Measurements from ENCODE around the gene WIPF1. TPM values are rescaled to one million over a fixed set of nuclear protein-coding genes. Genes with fewer than 3 reads are reported as not detected.

WIPF1 gene
- total RNA-seq, 4 donors from 2014 or later = 2.2 to 17.5 (median 6.0) TPM

DNA sequence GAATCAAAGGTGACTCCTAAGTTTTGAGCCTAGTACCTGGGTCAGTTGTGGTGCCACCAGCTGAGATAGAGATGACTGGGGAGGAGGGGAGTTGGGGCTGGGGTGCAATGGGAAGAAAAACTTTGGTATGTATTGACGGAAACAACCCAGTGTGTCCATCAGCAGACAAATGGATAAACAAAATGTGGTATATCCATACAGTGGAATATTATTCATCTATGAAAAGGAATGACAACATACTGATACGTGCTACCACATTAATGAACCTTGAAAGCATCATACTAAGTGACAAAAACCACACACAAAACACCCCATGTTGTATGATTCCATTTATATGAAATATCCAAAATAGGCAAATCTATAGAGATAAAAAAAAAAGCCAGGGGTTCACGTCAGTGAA, 69.6 kb downstream of the WIPF1 start:
- TF ChIP-seq, protein P1, sequence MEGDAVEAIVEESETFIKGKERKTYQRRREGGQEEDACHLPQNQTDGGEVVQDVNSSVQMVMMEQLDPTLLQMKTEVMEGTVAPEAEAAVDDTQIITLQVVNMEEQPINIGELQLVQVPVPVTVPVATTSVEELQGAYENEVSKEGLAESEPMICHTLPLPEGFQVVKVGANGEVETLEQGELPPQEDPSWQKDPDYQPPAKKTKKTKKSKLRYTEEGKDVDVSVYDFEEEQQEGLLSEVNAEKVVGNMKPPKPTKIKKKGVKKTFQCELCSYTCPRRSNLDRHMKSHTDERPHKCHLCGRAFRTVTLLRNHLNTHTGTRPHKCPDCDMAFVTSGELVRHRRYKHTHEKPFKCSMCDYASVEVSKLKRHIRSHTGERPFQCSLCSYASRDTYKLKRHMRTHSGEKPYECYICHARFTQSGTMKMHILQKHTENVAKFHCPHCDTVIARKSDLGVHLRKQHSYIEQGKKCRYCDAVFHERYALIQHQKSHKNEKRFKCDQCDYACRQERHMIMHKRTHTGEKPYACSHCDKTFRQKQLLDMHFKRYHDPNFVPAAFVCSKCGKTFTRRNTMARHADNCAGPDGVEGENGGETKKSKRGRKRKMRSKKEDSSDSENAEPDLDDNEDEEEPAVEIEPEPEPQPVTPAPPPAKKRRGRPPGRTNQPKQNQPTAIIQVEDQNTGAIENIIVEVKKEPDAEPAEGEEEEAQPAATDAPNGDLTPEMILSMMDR (IDR thresholded peaks at IDR 0.05) = no peak
- no peak for TF ChIP-seq POLR2A (IDR thresholded peaks at IDR 0.05)
- H3K9me3 ChIP-seq = no peaks in the 10 kb centered on the region
- no peak overlapping the region for H3K27ac ChIP-seq
- no peaks in the 10 kb centered on the region for H3K4me1 ChIP-seq
- H3K27me3 ChIP-seq = no peaks in the 10 kb centered on the region
- no peaks in the 10 kb centered on the region for H3K36me3 ChIP-seq
- no peak for DNase-seq
- intact Hi-C loops (cut with DNase I) = loop anchor here (10.0 kb wide), 1 partner anchor 63 kb away; no protein-coding TSS in a partner anchor
- no peak overlapping the region for H3K4me3 ChIP-seq
- WGBS, 2 donors = 86 to 91% methylated on average over 3 of the region's 3 CpGs

DNA sequence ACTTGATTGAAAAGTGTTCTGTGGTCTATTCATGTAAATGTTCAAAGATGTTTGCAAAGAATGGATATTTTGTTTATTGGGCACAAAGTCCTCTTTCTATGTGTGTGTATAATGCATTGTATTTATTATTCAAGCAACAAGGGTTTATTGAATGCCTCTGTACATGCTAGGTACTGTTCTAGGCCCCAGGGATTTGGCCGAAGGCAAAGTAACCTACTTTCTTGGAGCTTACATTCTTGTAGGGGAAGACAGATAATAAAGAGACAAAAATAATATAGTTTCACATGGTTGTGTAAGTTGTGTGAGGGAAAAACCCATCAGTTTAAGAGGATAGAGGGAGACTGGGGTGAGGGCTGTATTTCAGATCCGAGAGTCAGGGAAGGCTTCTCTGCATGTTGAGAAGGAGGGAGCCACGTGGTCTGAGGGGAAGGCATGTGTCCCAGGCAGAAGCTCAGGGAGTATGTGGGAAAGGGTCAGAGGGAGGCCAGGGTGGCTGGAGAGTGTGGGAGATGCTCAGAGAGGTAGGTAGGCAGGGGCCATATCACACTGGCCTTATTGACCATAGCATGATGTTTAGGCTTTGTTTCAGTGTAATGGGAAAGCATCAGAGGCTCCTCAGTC, 70.4 kb downstream of the WIPF1 start:
- H3K4me1 ChIP-seq = no peaks in the 10 kb centered on the region
- no peak for TF ChIP-seq POLR2A (IDR thresholded peaks at IDR 0.05)
- TF ChIP-seq, protein P1 (IDR thresholded peaks at IDR 0.05) = no peak
- no peaks in the 10 kb centered on the region for H3K36me3 ChIP-seq
- no peak overlapping the region for H3K27ac ChIP-seq
- H3K27me3 ChIP-seq = no peaks in the 10 kb centered on the region
- H3K4me3 ChIP-seq = no peak overlapping the region
- no peak for DNase-seq
- 85 to 88% methylated on average over 3 of the region's 3 CpGs for WGBS, 2 donors
- no peaks in the 10 kb centered on the region for H3K9me3 ChIP-seq
- intact Hi-C loops (cut with DNase I) = loop anchor here (10.0 kb wide), 1 partner anchor 62 kb away; no protein-coding TSS in a partner anchor

DNA sequence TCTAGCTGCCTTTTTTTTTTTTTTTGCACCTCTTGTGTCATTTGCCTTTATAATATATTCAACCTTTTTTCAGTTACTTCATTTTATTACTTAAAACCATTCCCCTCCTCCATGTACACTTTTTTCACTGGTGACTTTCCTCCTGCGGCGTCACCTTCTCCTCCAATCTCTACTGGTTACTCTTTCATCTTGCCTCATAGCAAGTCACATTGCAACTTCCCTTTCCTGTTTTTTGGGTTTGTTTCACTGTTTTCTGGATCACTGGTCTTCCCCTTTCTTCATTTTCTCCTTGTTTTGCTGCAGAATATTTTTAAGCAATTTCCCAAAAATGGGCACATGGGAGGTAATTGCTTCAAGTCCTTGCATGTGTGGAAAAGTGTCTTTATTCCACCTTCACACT, 73.1 kb downstream of the WIPF1 start:
- no peak overlapping the region for H3K4me3 ChIP-seq
- no peak overlapping the region for H3K27ac ChIP-seq

DNA sequence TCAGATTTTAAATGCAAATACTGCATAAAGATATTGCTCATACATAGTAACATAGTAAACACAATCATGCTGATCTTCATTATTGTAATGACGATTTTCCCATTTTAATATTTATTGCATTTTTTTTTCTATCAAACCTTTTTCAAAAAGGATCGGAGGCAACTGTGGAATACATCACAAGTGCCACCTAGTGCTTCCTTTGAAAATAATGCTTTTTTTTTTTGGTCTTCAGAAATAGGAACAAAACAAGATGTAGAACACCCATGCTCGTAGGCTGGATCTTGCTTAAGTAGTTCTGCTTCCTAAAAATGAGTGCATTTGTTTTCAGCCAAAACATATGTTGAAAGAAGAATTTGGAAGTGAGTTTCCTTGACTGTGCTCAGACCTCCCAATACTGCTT, 75.1 kb downstream of the WIPF1 start:
- Histone ChIP-seq H3K9me3 (no peaks in the 10 kb centered on the region), H3K4me3 (no peak overlapping the region), H3K27ac (peak overlapping the region in 1 of 4 donors; percentile 16), H3K36me3 (no peaks in the 10 kb centered on the region), H3K4me1 (no peaks in the 10 kb centered on the region), H3K27me3 (no peaks in the 10 kb centered on the region)
- DNase-seq = no peak
- intact Hi-C loops (cut with DNase I) = loop anchor here (10.0 kb wide), 1 partner anchor 58 kb away; no protein-coding TSS in a partner anchor
- WGBS, 2 donors = 10 to 16% methylated on average over 3 of the region's 3 CpGs
- TF ChIP-seq, protein P1 (IDR thresholded peaks at IDR 0.05) = peak in 4 of 6 experiments; percentile 9 to 40 (median 17)
- no peak for TF ChIP-seq POLR2A (IDR thresholded peaks at IDR 0.05)

More for the DNA sequence above, 73.1 kb downstream of the WIPF1 start:
- TF ChIP-seq, protein P1 (IDR thresholded peaks at IDR 0.05) = no peak
- TF ChIP-seq POLR2A (IDR thresholded peaks at IDR 0.05) = no peak
- Histone ChIP-seq H3K36me3 (no peaks in the 10 kb centered on the region), H3K4me1 (no peaks in the 10 kb centered on the region), H3K9me3 (no peaks in the 10 kb centered on the region), H3K27me3 (no peaks in the 10 kb centered on the region)
- WGBS, 2 donors = 82 to 85% methylated on average over 2 of the region's 2 CpGs
- no peak for DNase-seq
- intact Hi-C loops (cut with DNase I) = loop anchor here (10.0 kb wide), 1 partner anchor 60 kb away; no protein-coding TSS in a partner anchor

DNA sequence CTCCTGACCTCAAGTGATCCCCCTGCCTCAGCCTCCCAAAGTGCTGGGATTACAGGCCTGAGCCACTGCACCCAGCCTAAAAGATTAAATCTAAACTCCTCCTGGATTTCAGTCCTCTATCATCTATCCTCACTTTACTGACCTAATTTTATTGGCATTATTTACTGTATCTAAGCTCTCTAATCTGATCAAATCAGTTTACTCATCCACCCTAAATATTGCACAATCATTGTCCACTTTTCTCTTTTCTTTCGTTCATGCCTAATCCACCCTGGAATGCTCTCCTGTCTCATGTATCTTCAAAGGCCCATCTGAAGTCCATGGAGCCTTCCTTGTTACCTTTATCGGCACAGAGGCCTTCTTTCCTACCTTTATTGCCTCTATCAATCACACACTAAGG, 79.2 kb downstream of the WIPF1 start:
- TF ChIP-seq POLR2A (IDR thresholded peaks at IDR 0.05) = no peak
- TF ChIP-seq, protein P1 (IDR thresholded peaks at IDR 0.05) = no peak
- no peak overlapping the region for H3K4me3 ChIP-seq
- H3K9me3 ChIP-seq = no peaks in the 10 kb centered on the region
- no peak overlapping the region for H3K27ac ChIP-seq
- H3K27me3 ChIP-seq = no peaks in the 10 kb centered on the region
- H3K36me3 ChIP-seq = no peaks in the 10 kb centered on the region
- intact Hi-C loops (cut with DNase I) = no loop called here
- no peak for DNase-seq
- no peaks in the 10 kb centered on the region for H3K4me1 ChIP-seq
- 67 to 69% methylated on average over 2 of the region's 2 CpGs for WGBS, 2 donors

All from esophagus squamous epithelium (tissue), 5 donors.